ENCODE results near the gene PTPN6. TPM values are rescaled to one million over a fixed set of nuclear protein-coding genes. Genes with fewer than 3 reads are reported as not detected.

The PTPN6 gene
- total and polyA plus RNA-seq, 10 of the 15 experiments (the other 5 are each of a cell fraction or from before 2014, with no cell fraction given) = 229 to 457 (median 370) TPM

- Histone ChIP-seq H3K4me3 (peak overlapping the region; percentile 72), H3K9me3 (replicated peaks; ENCODE audit: control insufficient read depth, insufficient read depth, low read length) (no peaks in the 10 kb centered on the region), H3K9ac (ENCODE audit: control insufficient read depth, insufficient read depth, low read length) (peak overlapping the region; percentile 97; the same call in 1 of the 2 replicates), H3K27ac (ENCODE audit: control insufficient read depth, insufficient read depth) (no peak overlapping the region), H3K27me3 (replicated peaks in 1 of 2; ENCODE audit: control insufficient read depth in 2 of 2, insufficient read depth in 2 of 2, low read length in 1 of 2) (no peaks in the 10 kb centered on the region), H3K4me1 (ENCODE audit: control insufficient read depth, insufficient read depth, low read length) (peaks cover 21% of the 10 kb centered on the region), H3K4me2 (ENCODE audit: control insufficient read depth, insufficient read depth) (peak overlapping the region; percentile 99), H2AFZ (ENCODE audit: control insufficient read depth, low read depth, low read length) (no peak overlapping the region), H3K79me2 (ENCODE audit: control insufficient read depth, insufficient read depth, low read length) (peaks cover 59% of the 10 kb centered on the region), H3K36me3 (ENCODE audit: control insufficient read depth in 2 of 2, insufficient read depth in 2 of 2, low read length in 1 of 2) (peaks cover 30 to 34% of the 10 kb centered on the region in 2 experiments), H4K20me1 (ENCODE audit: control insufficient read depth, insufficient read depth) (no peaks in the 10 kb centered on the region)
- DNase-seq (ENCODE audit: low read depth, low spot score) (no peak), ATAC-seq (no peak), FAIRE-seq (no peak)
- in situ Hi-C loops (cut with MboI) = loop anchor here (25.0 kb wide), 1 partner anchor 1669 kb away; no protein-coding TSS in a partner anchor
- CTCF ChIA-PET = interaction anchor here (0.7 to 3.2 kb wide), 17 partner anchors 9 to 143 kb away, joined by 3 to 40 read pairs (median 4); partner anchors contain the start of genes C12orf57, LPCAT3, RNU7-1 and SPSB2
- SMC1A ChIA-PET (ENCODE audit: uncharacterized antibody, unreplicated experiment) = interaction anchor here (0.9 to 3.1 kb wide), 4 partner anchors 22 to 141 kb away, joined by 3 to 36 read pairs (median 4); partner anchors contain the start of genes C1RL and LPCAT3
- POLR2A ChIA-PET = interaction anchor here (1.1 to 2.5 kb wide), 4 partner anchors 8 to 143 kb away, joined by 3 to 28 read pairs (median 4); partner anchors contain the start of genes C12orf57 and RNU7-1
- RAD21 ChIA-PET (ENCODE audit: unreplicated experiment) = interaction anchor here (1.4 to 2.0 kb wide), 2 partner anchors 23 to 25 kb away, joined by 5 to 13 read pairs; partner anchors contain the start of genes C12orf57 and RNU7-1
- WGBS (ENCODE audit: insufficient coverage, insufficient replicate concordance, low lambda C conversion rate, missing lambda C conversion rate) = 97% methylated on average over 9 of the region's 9 CpGs
- BruUV-seq (replicated peaks) = no TSS peak
- intact Hi-C loops (cut with micrococcal nuclease; ENCODE audit: unreplicated experiment) = no loop called here
- no peak for TF ChIP-seq FOXM1 (IDR thresholded peaks at IDR 0.05; ENCODE audit: low read depth, low read length)
- no peak for TF ChIP-seq MTA2 (IDR thresholded peaks at IDR 0.05; ENCODE audit: low read depth)
- no peak for TF ChIP-seq RAD51 (IDR thresholded peaks at IDR 0.05)
- no peak for TF ChIP-seq HDAC2 (IDR thresholded peaks at IDR 0.05)
- no peak for TF ChIP-seq MXI1 (IDR thresholded peaks at IDR 0.05; ENCODE audit: low read depth, low read length)
- no peak for TF ChIP-seq HDGF (IDR thresholded peaks at IDR 0.05)
- TF ChIP-seq BCLAF1 (IDR thresholded peaks at IDR 0.05) = no peak
- no peak for TF ChIP-seq STAT1 (conservative IDR thresholded peaks at IDR 0.05)
- TF ChIP-seq, protein P1, sequence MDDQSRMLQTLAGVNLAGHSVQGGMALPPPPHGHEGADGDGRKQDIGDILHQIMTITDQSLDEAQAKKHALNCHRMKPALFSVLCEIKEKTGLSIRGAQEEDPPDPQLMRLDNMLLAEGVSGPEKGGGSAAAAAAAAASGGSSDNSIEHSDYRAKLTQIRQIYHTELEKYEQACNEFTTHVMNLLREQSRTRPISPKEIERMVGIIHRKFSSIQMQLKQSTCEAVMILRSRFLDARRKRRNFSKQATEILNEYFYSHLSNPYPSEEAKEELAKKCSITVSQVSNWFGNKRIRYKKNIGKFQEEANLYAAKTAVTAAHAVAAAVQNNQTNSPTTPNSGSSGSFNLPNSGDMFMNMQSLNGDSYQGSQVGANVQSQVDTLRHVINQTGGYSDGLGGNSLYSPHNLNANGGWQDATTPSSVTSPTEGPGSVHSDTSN (IDR thresholded peaks at IDR 0.05; ENCODE audit: insufficient replicate concordance, low read depth, low read length) = no peak
- TF ChIP-seq ETV6 (conservative IDR thresholded peaks at IDR 0.05 in 1 of 2, IDR thresholded peaks at IDR 0.05 in 1 of 2; ENCODE audit: borderline replicate concordance in 1 of 2, low read depth in 1 of 2) = no peak
- TF ChIP-seq ZNF274 (IDR thresholded peaks at IDR 0.05; ENCODE audit: insufficient read depth, insufficient read length) = no peak
- TF ChIP-seq ASH2L (IDR thresholded peaks at IDR 0.05; ENCODE audit: borderline replicate concordance, low read depth) = no peak
- no peak for TF ChIP-seq MEF2B (IDR thresholded peaks at IDR 0.05; ENCODE audit: partially characterized antibody, poor library complexity, severe bottlenecking)
- TF ChIP-seq ZNF207 (IDR thresholded peaks at IDR 0.05; ENCODE audit: borderline replicate concordance) = no peak
- no peak for TF ChIP-seq SMARCA5 (IDR thresholded peaks at IDR 0.05)
- no peak for TF ChIP-seq ATF2 (IDR thresholded peaks at IDR 0.05; ENCODE audit: low read length)
- TF ChIP-seq TAF1 (IDR thresholded peaks at IDR 0.05; ENCODE audit: borderline replicate concordance, low read depth, low read length) = no peak
Observed at GRCh38 chr12:6968426-6968825, 17.3 kb downstream of the PTPN6 start.

Measured in GM12878 (cell line).